IMR-90 (cell line): ENCODE results near the gene BHLHE23. TPM values are rescaled to one million over a fixed set of nuclear protein-coding genes. Genes with fewer than 3 reads are reported as not detected.

Source experiments
- ATAC-seq: fragments of 200-7000 bp; cut with Tn5 transposase; 2 replicates; pipeline ENCODE4 v1.9.1; 2020; ENCODE audit warnings: low read depth, mild to moderate bottlenecking, moderate library complexity
- BruUV-seq: library from RNA; stranded (reverse); fragments of 400-500 nt; replicated peaks from 2 replicates; lab custom pipeline; 2021; lab: Mats Ljungman, UMichigan
- CTCF ChIA-PET: fragments of 300-600 bp; formaldehyde crosslinking; extraction: SDS; loops from one replicate; lab custom pipeline; 2021; ENCODE audit warnings: antibody characterized with exemption; lab: Yijun Ruan, JAX
- POLR2A ChIA-PET: fragments of 300-600 bp; sonication (Branson Sonifier 250); formaldehyde crosslinking; loops from one replicate; lab custom pipeline; 2022; ENCODE audit warnings: antibody characterized with exemption; ENCODE audit not compliant: unreplicated experiment; lab: Charles Lee
- DNase-seq: peaks from one replicate; pipeline ENCODE4 v3.0.0; 2013
- H2AFZ ChIP-seq: replicated peaks from 2 replicates; pipeline ENCODE3; 2013; ENCODE audit warnings: low read length, mild to moderate bottlenecking; ENCODE audit not compliant: poor library complexity
- H2AK5ac ChIP-seq: 2 replicates; pipeline ENCODE4 v1.6.1; 2013; ENCODE audit warnings: low read depth, low read length, inconsistent platforms
- H2AK9ac ChIP-seq: replicated peaks from 2 replicates; pipeline ENCODE3; 2013; ENCODE audit warnings: mild to moderate bottlenecking, low read depth, low read length, moderate library complexity; ENCODE audit not compliant: poor library complexity
- H2BK120ac ChIP-seq: 2 replicates; pipeline ENCODE4 v1.6.1; 2013; ENCODE audit warnings: low read depth, low read length, inconsistent platforms
- H2BK15ac ChIP-seq: 3 replicates; pipeline ENCODE4 v1.6.1; 2013; ENCODE audit warnings: low read depth, low read length, inconsistent platforms
- H2BK20ac ChIP-seq: 2 replicates; pipeline ENCODE4 v1.6.1; 2013; ENCODE audit warnings: low read depth, mild to moderate bottlenecking, inconsistent platforms, low read length, moderate library complexity
- H2BK5ac ChIP-seq: 2 replicates; pipeline ENCODE4 v1.6.1; 2013; ENCODE audit warnings: mild to moderate bottlenecking, low read depth, low read length, inconsistent platforms; ENCODE audit not compliant: poor library complexity, severe bottlenecking
- H3K14ac ChIP-seq: replicated peaks from 2 replicates; pipeline ENCODE4 v1.6.1; 2013; ENCODE audit warnings: low read depth, low read length, inconsistent platforms
- H3K18ac ChIP-seq: 2 replicates; pipeline ENCODE4 v1.6.1; 2013; ENCODE audit warnings: low read depth, low read length, control low read depth
- H3K23ac ChIP-seq: 2 replicates; pipeline ENCODE4 v1.6.1; 2013; ENCODE audit warnings: low read depth, low read length, inconsistent platforms
- H3K27ac ChIP-seq: 2 replicates; pipeline ENCODE4 v1.5.1; 2013; ENCODE audit warnings: mild to moderate bottlenecking, control low read depth, low read length; ENCODE audit not compliant: insufficient read depth
- H3K27me3 ChIP-seq: 2 replicates; pipeline ENCODE4 v1.6.1; 2013; ENCODE audit warnings: low read length; ENCODE audit not compliant: control insufficient read depth, insufficient read depth
- H3K36me3 ChIP-seq: 2 replicates; pipeline ENCODE4 v1.6.1; 2013; ENCODE audit warnings: low read length, mixed read lengths; ENCODE audit not compliant: control insufficient read depth, insufficient read depth
- H3K4ac ChIP-seq: 2 replicates; pipeline ENCODE4 v1.6.1; 2013; ENCODE audit warnings: low read depth, low read length, inconsistent platforms
- H3K4me1 ChIP-seq: 2 replicates; pipeline ENCODE4 v1.6.1; 2013; ENCODE audit warnings: low read length, mixed read lengths; ENCODE audit not compliant: control insufficient read depth, insufficient read depth
- H3K4me2 ChIP-seq: 2 replicates; pipeline ENCODE4 v1.6.1; 2013; ENCODE audit warnings: low read depth, mild to moderate bottlenecking, control low read depth, low read length, moderate library complexity
- H3K4me3 ChIP-seq: 2 replicates; pipeline ENCODE4 v1.5.1; 2013; ENCODE audit warnings: low read depth, mild to moderate bottlenecking, control low read depth, low read length, moderate library complexity; ENCODE audit not compliant: insufficient read depth
- H3K56ac ChIP-seq: 2 replicates; pipeline ENCODE4 v1.6.1; 2013; ENCODE audit warnings: low read length, inconsistent platforms; ENCODE audit not compliant: insufficient read depth; ENCODE audit errors: extremely low read depth
- H3K79me1 ChIP-seq, 2 experiments: 2 replicates each; pipeline ENCODE4 v1.6.1; 2013; ENCODE audit warnings: low read length in 2 of 2, inconsistent platforms in 1 of 2, low read depth in 1 of 2
- H3K9ac ChIP-seq: 2 replicates; pipeline ENCODE4 v1.6.1; 2013; ENCODE audit warnings: low read depth, low read length, control low read depth
- H3K9me1 ChIP-seq: 2 replicates; pipeline ENCODE4 v1.6.1; 2013; ENCODE audit warnings: low read length, inconsistent platforms; ENCODE audit not compliant: insufficient read depth
- H3K9me3 ChIP-seq: 2 replicates; pipeline ENCODE4 v1.6.1; 2013; ENCODE audit warnings: low read length; ENCODE audit not compliant: control insufficient read depth, insufficient read depth
- H4K20me1 ChIP-seq: 2 replicates; pipeline ENCODE4 v1.6.1; 2013; ENCODE audit warnings: low read length, inconsistent platforms; ENCODE audit not compliant: insufficient read depth
- H4K5ac ChIP-seq: 2 replicates; pipeline ENCODE4 v1.6.1; 2013; ENCODE audit warnings: mild to moderate bottlenecking, low read depth, low read length, control low read depth
- H4K8ac ChIP-seq, 2 experiments: 2 replicates each; pipeline ENCODE4 v1.6.1; 2013; ENCODE audit warnings: low read depth in 2 of 2, low read length in 2 of 2, control low read depth in 1 of 2, inconsistent platforms in 1 of 2
- H4K91ac ChIP-seq: 2 replicates; pipeline ENCODE4 v1.6.1; 2013; ENCODE audit warnings: low read depth, low read length, inconsistent platforms; ENCODE audit not compliant: insufficient read depth
- CHD1 ChIP-seq: IDR thresholded peaks from 2 replicates; pipeline ENCODE4 v1.6.1; 2012; ENCODE audit warnings: low read depth, low read length, improper control_type of control experiment
- MXI1 ChIP-seq: IDR thresholded peaks from 2 replicates; pipeline ENCODE4 v1.6.1; 2012; ENCODE audit warnings: low read depth, mild to moderate bottlenecking, low read length, moderate library complexity, borderline replicate concordance
- RFX5 ChIP-seq: IDR thresholded peaks from 2 replicates; pipeline ENCODE4 v1.8.0; 2012; ENCODE audit warnings: low read depth, mild to moderate bottlenecking, low read length, moderate library complexity
- WGBS, 2 experiments: methylation state at CpG; one replicate each; pipeline versions ENCODE4 v1.1.5 to v1.1.7; 2013; ENCODE audit warnings: missing lambda C conversion rate in 2 of 2; ENCODE audit not compliant: insufficient read length in 1 of 2; ENCODE audit errors: extremely low coverage in 2 of 2; 5-methylcytosine and 5-hydroxymethylcytosine counted together
- dilution Hi-C: fragments of 300-500 bp; cut with HindIII; formaldehyde crosslinking; loops from one replicate; pipeline ENCODE4 v1.14.3; 2018; ENCODE audit warnings: low sequenced_read_pairs; ENCODE audit not compliant: unreplicated experiment
- in situ Hi-C: fragments of 300-500 bp; cut with MboI; formaldehyde crosslinking; loops from 3 replicates; pipeline ENCODE4 v1.14.3; 2019; ENCODE audit warnings: low sequenced_read_pairs, inconsistent platforms, mixed read lengths
- intact Hi-C: fragments of 100-400 bp; cut with micrococcal nuclease; formaldehyde crosslinking; loops from 2 replicates; pipeline ENCODE4 v1.10.0; 2022
- polyA plus RNA-seq, 3 experiments: library from polyadenylated mRNA; depleted of rRNA; stranded (reverse); fragments of >200 nt; gene quantifications; 2 replicates each; pipeline ENCODE4 v1.2.3, GENCODE V29; 2012; ENCODE audit warnings: low replicate concordance in 1 of 3
- total RNA-seq: library from RNA; depleted of rRNA; stranded (reverse); fragments of >200 nt; gene quantifications from 2 replicates; pipeline ENCODE4 v1.2.3, GENCODE V29; 2012
- TF ChIP-seq, protein P1 (sequence below): fragments of 150-350 bp; IDR thresholded peaks from 2 replicates; pipeline ENCODE4 v1.6.1; 2017; ENCODE audit warnings: mild to moderate bottlenecking, antibody characterized with exemption, low read length, low read depth
- TF ChIP-seq, protein P2 (sequence below): fragments of 150-350 bp; IDR thresholded peaks from 2 replicates; pipeline ENCODE4 v1.6.1; 2016; ENCODE audit warnings: low read depth, mild to moderate bottlenecking, low read length, moderate library complexity, borderline replicate concordance

BHLHE23 gene
- total and polyA plus RNA-seq, 2 of the 4 experiments (the other 2 are of a cell fraction), result not detected

DNA sequence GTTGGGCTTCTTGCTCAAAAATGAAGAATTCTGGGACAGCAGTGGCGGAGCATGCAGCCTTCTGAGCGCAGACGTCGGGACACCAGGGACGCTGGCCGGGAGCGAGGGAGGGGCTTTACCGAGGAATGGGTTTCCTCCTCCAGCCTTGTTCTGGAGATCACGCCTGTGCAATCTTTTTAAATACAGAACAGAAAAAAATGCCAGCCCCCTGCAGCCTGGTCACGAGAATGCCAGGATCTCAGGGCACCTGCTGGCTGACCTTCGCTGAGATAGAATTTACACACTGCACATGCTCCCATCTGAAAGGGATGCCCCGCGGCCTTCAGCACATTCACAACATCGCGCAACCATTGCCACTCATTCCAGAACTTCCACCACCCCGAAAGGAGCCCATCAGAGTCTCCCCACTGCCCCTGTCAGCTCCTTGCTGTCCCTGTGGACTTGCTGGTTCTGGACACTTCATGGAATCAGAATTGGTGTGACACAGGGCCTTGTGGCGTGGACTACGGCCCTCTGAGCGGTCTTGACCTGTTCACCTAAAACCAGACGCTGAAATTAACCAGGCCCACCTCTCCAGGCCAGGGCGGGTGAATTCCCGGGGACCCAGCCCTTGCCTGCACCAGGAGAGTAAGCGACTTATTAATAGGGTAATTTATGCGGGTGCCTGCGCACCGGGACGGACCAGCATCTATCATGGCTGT, 20.6 kb upstream of the BHLHE23 start:
- no peaks in the 10 kb centered on the region for H3K4me1 ChIP-seq
- H3K9me3 ChIP-seq, result no peaks in the 10 kb centered on the region
- H3K9ac ChIP-seq, result no peak overlapping the region
- H3K4me2 ChIP-seq, result no peak overlapping the region
- H3K9me1 ChIP-seq, result no peaks in the 10 kb centered on the region
- H4K8ac ChIP-seq, result no peak overlapping the region
- no peak overlapping the region for H2BK20ac ChIP-seq
- H2BK15ac ChIP-seq, result no peak overlapping the region
- no peak for ATAC-seq
- CTCF ChIA-PET, result no interaction called here
- in situ Hi-C loops, result no loop called here
- no peak overlapping the region for H3K23ac ChIP-seq
- H3K27me3 ChIP-seq, result peaks cover 68% of the 10 kb centered on the region
- BruUV-seq, result no TSS peak
- no peak overlapping the region for H3K14ac ChIP-seq
- H4K91ac ChIP-seq, result no peak overlapping the region
- H2BK5ac ChIP-seq, result no peak overlapping the region
- no peak overlapping the region for H2AFZ ChIP-seq
- no peak overlapping the region for H3K4ac ChIP-seq
- H3K4me3 ChIP-seq, result no peak overlapping the region
- no peak overlapping the region for H4K5ac ChIP-seq
- intact Hi-C loops, result no loop called here
- H3K27ac ChIP-seq, result no peak overlapping the region
- WGBS, 2 experiments, result 60% methylated on average over 3 of the region's 27 CpGs; no CpG with 5 or more reads in 1 of the 2 experiments
- no peak overlapping the region for H2AK5ac ChIP-seq
- no peaks in the 10 kb centered on the region for H4K20me1 ChIP-seq
- H3K18ac ChIP-seq, result no peak overlapping the region
- DNase-seq, result no peak
- POLR2A ChIA-PET, result no interaction called here
- dilution Hi-C loops, result no loop called here
- H2AK9ac ChIP-seq, result no peak overlapping the region
- H2BK120ac ChIP-seq, result no peak overlapping the region
- no peaks in the 10 kb centered on the region for H3K79me1 ChIP-seq
- no peaks in the 10 kb centered on the region for H3K36me3 ChIP-seq
- no peak overlapping the region for H3K56ac ChIP-seq
- TF ChIP-seq, protein P1, sequence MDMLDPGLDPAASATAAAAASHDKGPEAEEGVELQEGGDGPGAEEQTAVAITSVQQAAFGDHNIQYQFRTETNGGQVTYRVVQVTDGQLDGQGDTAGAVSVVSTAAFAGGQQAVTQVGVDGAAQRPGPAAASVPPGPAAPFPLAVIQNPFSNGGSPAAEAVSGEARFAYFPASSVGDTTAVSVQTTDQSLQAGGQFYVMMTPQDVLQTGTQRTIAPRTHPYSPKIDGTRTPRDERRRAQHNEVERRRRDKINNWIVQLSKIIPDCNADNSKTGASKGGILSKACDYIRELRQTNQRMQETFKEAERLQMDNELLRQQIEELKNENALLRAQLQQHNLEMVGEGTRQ, result no peak
- TF ChIP-seq CHD1 (no peak), RFX5 (no peak), MXI1 (no peak)
- TF ChIP-seq, protein P2, sequence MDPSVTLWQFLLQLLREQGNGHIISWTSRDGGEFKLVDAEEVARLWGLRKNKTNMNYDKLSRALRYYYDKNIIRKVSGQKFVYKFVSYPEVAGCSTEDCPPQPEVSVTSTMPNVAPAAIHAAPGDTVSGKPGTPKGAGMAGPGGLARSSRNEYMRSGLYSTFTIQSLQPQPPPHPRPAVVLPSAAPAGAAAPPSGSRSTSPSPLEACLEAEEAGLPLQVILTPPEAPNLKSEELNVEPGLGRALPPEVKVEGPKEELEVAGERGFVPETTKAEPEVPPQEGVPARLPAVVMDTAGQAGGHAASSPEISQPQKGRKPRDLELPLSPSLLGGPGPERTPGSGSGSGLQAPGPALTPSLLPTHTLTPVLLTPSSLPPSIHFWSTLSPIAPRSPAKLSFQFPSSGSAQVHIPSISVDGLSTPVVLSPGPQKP, result no peak
